ENCODE measurements around the gene TMEM129.

TMEM129 gene

DNA sequence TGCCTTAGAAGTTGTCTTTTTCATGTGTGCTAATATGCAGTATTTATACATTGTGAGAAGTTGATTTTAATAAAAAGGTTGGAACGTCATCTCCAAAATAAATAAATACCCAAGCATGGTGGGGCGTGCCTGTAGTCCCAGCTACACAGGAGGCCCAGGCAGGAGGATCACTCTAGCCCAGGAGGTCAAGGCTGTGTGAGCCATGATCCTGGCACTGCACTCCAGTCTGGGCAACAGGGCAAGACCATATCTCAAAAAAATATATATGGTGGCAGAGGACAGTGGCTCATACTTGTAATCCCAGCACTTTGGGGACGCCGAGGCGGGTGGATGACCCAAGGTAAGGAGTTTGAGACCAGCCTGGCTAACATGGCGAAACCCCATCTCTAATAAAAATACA, 15.4 kb downstream of the TMEM129 start:
- CTCF ChIA-PET: interaction anchor here (5.4 kb wide), 1 partner anchor 12 kb away, joined by 36 read pairs; no protein-coding TSS in a partner anchor
- peaks cover 21 to 90% of the 10 kb centered on the region in 2 experiments; a peak in 2 of 3 replicates for H3K36me3 ChIP-seq (ENCODE audit: control insufficient read depth in 2 of 2, insufficient read depth in 1 of 2, low read length in 2 of 2)
- POLR2A ChIA-PET: interaction anchor here (0.6 to 1.5 kb wide), 3 partner anchors 9 to 413 kb away, joined by 3 to 6 read pairs (median 3); no protein-coding TSS in a partner anchor
- no peaks in the 10 kb centered on the region for H3K4me1 ChIP-seq (ENCODE audit: control insufficient read depth, insufficient read depth, low read length)
- H3K27ac ChIP-seq (ENCODE audit: extremely low read depth, low read depth, low read length): no peak overlapping the region
- TF ChIP-seq ZNF792 (tag by site-specific recombination; IDR thresholded peaks at IDR 0.05) (no peak), ZBTB7A (tag by site-specific recombination; IDR thresholded peaks at IDR 0.05; ENCODE audit: low read depth) (no peak), MEIS1 (CRISPR knock-in tag; IDR thresholded peaks at IDR 0.05; ENCODE audit: borderline replicate concordance) (no peak), ZNF658 (tag by site-specific recombination; IDR thresholded peaks at IDR 0.05) (no peak), WT1 (tag by site-specific recombination; IDR thresholded peaks at IDR 0.05) (no peak), ZNF175 (tag by site-specific recombination; IDR thresholded peaks at IDR 0.05) (no peak), FEZF1 (tag by site-specific recombination; IDR thresholded peaks at IDR 0.05) (no peak), SALL2 (tag by site-specific recombination; IDR thresholded peaks at IDR 0.05; ENCODE audit: borderline replicate concordance) (no peak), ZNF16 (tag by site-specific recombination; IDR thresholded peaks at IDR 0.05; ENCODE audit: low read depth) (no peak), ZNF10 (tag by site-specific recombination; IDR thresholded peaks at IDR 0.05) (no peak), ZNF585B (tag by site-specific recombination; IDR thresholded peaks at IDR 0.05) (no peak), ZNF560 (tag by site-specific recombination; IDR thresholded peaks at IDR 0.05; ENCODE audit: borderline replicate concordance) (no peak), ZNF549 (tag by site-specific recombination; IDR thresholded peaks at IDR 0.05) (no peak), ZNF335 (tag by site-specific recombination; conservative IDR thresholded peaks at IDR 0.05) (no peak), ZNF510 (tag by site-specific recombination; IDR thresholded peaks at IDR 0.05; ENCODE audit: insufficient replicate concordance) (no peak), GFI1B (tag by site-specific recombination; IDR thresholded peaks at IDR 0.05) (no peak), ZSCAN23 (tag by site-specific recombination; IDR thresholded peaks at IDR 0.05) (no peak), MYNN (tag by site-specific recombination; IDR thresholded peaks at IDR 0.05; ENCODE audit: borderline replicate concordance) (no peak)
- TF ChIP-seq, protein P1, sequence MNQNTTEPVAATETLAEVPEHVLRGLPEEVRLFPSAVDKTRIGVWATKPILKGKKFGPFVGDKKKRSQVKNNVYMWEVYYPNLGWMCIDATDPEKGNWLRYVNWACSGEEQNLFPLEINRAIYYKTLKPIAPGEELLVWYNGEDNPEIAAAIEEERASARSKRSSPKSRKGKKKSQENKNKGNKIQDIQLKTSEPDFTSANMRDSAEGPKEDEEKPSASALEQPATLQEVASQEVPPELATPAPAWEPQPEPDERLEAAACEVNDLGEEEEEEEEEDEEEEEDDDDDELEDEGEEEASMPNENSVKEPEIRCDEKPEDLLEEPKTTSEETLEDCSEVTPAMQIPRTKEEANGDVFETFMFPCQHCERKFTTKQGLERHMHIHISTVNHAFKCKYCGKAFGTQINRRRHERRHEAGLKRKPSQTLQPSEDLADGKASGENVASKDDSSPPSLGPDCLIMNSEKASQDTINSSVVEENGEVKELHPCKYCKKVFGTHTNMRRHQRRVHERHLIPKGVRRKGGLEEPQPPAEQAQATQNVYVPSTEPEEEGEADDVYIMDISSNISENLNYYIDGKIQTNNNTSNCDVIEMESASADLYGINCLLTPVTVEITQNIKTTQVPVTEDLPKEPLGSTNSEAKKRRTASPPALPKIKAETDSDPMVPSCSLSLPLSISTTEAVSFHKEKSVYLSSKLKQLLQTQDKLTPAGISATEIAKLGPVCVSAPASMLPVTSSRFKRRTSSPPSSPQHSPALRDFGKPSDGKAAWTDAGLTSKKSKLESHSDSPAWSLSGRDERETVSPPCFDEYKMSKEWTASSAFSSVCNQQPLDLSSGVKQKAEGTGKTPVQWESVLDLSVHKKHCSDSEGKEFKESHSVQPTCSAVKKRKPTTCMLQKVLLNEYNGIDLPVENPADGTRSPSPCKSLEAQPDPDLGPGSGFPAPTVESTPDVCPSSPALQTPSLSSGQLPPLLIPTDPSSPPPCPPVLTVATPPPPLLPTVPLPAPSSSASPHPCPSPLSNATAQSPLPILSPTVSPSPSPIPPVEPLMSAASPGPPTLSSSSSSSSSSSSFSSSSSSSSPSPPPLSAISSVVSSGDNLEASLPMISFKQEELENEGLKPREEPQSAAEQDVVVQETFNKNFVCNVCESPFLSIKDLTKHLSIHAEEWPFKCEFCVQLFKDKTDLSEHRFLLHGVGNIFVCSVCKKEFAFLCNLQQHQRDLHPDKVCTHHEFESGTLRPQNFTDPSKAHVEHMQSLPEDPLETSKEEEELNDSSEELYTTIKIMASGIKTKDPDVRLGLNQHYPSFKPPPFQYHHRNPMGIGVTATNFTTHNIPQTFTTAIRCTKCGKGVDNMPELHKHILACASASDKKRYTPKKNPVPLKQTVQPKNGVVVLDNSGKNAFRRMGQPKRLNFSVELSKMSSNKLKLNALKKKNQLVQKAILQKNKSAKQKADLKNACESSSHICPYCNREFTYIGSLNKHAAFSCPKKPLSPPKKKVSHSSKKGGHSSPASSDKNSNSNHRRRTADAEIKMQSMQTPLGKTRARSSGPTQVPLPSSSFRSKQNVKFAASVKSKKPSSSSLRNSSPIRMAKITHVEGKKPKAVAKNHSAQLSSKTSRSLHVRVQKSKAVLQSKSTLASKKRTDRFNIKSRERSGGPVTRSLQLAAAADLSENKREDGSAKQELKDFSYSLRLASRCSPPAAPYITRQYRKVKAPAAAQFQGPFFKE (tag by site-specific recombination; IDR thresholded peaks at IDR 0.05; ENCODE audit: borderline replicate concordance): no peak
- TF ChIP-seq, protein P2, sequence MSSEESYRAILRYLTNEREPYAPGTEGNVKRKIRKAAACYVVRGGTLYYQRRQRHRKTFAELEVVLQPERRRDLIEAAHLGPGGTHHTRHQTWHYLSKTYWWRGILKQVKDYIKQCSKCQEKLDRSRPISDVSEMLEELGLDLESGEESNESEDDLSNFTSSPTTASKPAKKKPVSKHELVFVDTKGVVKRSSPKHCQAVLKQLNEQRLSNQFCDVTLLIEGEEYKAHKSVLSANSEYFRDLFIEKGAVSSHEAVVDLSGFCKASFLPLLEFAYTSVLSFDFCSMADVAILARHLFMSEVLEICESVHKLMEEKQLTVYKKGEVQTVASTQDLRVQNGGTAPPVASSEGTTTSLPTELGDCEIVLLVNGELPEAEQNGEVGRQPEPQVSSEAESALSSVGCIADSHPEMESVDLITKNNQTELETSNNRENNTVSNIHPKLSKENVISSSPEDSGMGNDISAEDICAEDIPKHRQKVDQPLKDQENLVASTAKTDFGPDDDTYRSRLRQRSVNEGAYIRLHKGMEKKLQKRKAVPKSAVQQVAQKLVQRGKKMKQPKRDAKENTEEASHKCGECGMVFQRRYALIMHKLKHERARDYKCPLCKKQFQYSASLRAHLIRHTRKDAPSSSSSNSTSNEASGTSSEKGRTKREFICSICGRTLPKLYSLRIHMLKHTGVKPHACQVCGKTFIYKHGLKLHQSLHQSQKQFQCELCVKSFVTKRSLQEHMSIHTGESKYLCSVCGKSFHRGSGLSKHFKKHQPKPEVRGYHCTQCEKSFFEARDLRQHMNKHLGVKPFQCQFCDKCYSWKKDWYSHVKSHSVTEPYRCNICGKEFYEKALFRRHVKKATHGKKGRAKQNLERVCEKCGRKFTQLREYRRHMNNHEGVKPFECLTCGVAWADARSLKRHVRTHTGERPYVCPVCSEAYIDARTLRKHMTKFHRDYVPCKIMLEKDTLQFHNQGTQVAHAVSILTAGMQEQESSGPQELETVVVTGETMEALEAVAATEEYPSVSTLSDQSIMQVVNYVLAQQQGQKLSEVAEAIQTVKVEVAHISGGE (tag by site-specific recombination; conservative IDR thresholded peaks at IDR 0.05; ENCODE audit: low read depth): no peak
- H3K9me3 ChIP-seq (ENCODE audit: control insufficient read depth, insufficient read depth, low read depth, low read length): no peaks in the 10 kb centered on the region
- H3K4me3 ChIP-seq (ENCODE audit: low read depth, low read length): no peak overlapping the region
